ENCODE results near the gene ATP10A.

GRCh38 chr15:25796395-25796794 is 66.7 kb downstream of the ATP10A start:
- TF ChIP-seq EZH2 (IDR thresholded peaks at IDR 0.05; ENCODE audit: borderline replicate concordance, low read length) = no peak
- TF ChIP-seq, protein P1, sequence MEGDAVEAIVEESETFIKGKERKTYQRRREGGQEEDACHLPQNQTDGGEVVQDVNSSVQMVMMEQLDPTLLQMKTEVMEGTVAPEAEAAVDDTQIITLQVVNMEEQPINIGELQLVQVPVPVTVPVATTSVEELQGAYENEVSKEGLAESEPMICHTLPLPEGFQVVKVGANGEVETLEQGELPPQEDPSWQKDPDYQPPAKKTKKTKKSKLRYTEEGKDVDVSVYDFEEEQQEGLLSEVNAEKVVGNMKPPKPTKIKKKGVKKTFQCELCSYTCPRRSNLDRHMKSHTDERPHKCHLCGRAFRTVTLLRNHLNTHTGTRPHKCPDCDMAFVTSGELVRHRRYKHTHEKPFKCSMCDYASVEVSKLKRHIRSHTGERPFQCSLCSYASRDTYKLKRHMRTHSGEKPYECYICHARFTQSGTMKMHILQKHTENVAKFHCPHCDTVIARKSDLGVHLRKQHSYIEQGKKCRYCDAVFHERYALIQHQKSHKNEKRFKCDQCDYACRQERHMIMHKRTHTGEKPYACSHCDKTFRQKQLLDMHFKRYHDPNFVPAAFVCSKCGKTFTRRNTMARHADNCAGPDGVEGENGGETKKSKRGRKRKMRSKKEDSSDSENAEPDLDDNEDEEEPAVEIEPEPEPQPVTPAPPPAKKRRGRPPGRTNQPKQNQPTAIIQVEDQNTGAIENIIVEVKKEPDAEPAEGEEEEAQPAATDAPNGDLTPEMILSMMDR (IDR thresholded peaks at IDR 0.05; ENCODE audit: low read length) = no peak
